Skin of body (tissue), 2 donors: ENCODE data around the gene TCHHL1. TPM values are rescaled to one million over a fixed set of nuclear protein-coding genes. Genes with fewer than 3 reads are reported as not detected.

Source experiments
- DNase-seq: peaks from one replicate; lab custom pipeline; 2025; lab: John Stamatoyannopoulos, UW
- total RNA-seq: library from RNA; depleted of rRNA; stranded (reverse); fragments of >200 nt; gene quantifications from one replicate; pipeline ENCODE4 v1.2.3, GENCODE V29; 2014

The TCHHL1 gene
- 17.4 TPM for total RNA-seq

DNA sequence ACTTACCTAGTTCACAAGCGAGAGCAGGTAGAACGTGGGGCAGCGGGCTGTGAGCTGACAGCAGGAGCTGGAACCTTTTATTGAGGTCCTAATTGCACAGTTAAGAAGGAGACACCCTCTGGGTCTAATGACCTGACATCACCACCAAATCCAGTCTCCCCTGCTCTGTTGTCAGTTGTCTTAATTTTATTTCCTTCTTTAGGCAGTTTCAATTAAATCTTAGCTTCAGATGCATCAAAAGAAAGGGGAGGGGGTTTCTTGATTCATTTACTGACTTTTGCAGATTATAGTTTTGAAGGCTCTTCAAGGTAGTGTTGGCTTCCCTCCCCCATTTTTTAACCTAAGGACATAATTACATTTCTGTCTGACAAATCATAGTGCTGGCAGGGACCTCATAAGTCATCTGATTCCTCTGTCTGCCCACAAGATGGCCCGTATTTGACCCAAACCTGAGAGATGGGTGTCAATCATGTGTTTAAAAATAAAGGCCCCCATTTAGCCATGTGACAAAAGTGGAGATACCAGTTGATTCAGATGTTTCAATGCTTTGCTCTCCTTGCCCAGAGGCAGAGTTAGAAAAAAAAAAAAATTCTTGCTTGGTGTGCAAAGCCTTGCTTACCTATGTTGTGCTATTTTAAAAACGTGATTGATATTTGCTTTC, at the start of gene TCHHL1:
Gene TCHHL1, minus strand, starts transcription at position 51 of the 661 bp plus-strand sequence. CDS start 921 bp downstream, outside the sequence.
- DNase-seq = no peak

DNA sequence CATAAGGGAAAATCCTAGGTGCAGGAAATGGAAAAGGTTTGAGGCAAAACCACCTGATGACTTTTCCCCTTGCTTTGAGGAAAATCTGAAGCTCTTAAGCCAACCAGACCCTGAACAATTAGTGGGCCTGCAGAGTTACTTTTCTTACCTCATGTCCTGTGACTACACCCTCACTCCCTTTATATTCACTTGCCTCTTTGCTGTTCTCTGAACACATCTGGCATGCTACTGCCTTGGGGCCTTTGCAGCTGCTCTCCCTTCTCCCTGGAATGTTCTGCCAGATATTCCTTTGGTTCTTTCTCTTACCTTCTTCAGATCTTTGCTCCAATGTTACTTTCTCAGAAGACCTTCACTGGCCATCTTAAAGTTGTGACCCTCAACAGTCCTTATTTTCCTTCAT, 48.4 kb upstream of the TCHHL1 start:
- no peak for DNase-seq

DNA sequence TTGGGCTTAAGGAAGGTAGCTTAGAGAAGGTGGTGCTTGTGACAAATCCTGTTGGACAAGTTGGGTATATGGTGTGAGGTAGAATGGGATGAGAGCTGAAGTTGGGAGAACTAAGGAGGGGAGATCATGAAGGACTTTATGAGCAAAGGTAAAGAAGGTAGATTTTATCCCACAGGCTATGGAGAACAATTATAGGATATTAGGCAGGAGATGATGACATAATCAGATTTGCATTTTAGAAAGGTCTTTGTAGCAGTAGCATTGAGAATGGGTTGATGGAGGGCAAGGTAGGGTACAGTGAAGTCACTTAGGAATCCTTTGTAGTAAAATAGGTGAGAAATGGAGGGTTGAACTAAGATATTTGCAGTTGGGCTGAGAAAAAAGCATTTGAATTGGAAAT, 41.3 kb upstream of the TCHHL1 start:
- no peak for DNase-seq

DNA sequence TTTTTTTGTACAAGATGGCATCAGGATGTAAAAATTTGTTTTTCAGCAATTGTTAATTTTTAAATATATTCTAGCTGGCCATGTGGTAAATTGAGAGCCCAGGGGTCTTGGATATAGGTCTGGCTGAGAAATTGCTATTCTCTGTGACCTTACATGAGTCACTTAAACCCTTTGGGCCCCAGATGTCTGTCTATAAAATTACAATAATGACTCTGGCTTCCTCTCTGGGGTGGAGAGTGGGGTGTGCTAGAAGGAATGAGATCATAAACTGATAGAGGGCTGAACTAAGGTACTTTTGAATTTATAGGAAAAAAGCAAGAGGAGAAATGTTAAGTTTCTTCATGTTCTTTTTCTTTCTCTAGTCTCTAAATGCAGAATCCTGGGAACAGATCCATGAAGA, 38.8 kb upstream of the TCHHL1 start:
- DNase-seq = no peak

DNA sequence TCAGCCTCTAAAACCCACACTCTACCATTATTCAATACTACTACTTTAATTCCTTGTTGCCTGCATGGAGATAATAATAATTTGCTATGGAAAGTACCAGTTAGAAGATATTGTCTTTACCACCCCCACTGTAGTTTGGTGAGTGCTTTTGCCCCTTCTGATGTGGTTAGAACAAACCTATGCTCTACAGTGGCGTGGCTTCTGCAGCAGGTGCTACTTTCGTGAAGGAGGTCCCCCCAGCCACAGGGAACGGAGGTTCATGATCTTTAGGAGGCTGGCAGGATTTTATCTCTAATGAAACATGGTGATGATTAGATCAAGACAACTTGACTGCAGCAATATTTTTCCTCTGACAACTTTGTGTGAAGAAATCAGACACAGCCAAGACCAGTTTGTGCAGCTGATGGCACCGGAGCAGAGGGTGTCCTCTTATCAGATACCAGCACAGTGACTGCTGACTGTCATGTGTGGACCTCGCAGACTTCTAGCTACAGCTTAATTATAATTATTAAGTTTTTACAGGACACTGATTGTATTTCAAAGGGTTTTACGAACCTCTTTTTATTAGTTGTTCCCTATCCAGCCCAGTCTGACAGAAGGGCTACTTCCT, 37.1 kb upstream of the TCHHL1 start:
- no peak for DNase-seq

DNA sequence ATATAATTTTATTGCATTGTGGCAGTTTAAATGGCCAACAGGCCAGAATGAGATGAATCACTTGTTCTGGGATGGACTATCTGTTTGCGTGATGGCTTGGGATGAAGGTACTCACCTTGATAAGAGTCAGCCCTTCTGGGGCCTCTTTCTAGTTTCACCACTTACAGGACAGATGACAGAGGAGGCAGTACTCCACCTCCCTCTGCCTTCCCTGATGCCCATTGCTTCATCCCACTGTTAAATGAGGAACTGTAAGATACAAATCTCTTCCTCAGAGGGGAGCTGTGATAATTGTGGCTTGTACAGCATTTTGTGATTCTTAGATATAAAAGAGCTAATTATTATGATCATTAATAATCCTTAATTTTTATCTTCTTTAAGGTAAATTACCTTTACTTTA, 30.1 kb upstream of the TCHHL1 start:
- no peak for DNase-seq

DNA sequence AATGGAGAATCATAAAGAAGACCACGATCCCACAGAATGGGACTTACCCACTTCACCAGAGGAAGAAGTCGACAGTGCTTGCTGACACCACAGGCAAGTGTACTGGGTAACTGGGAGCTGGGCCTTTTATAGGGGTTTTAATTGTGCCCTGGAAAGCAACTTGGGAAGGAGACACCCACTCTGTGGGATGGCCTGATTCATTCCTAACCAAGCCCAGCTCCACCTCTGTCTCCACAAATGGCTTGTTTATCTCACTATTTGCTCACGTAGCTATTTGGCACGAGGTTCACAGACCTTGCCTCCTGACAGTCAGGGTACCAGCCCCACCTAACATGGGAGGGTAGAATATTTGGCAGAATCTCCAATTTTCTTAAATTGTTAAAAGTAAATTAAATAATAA, 26.5 kb upstream of the TCHHL1 start, which contains the start of gene TCHH:
Gene TCHH, minus strand, starts transcription at position 101 of the 400 bp plus-strand sequence. CDS start 1,364 bp downstream, outside the sequence.
- no peak for DNase-seq

DNA sequence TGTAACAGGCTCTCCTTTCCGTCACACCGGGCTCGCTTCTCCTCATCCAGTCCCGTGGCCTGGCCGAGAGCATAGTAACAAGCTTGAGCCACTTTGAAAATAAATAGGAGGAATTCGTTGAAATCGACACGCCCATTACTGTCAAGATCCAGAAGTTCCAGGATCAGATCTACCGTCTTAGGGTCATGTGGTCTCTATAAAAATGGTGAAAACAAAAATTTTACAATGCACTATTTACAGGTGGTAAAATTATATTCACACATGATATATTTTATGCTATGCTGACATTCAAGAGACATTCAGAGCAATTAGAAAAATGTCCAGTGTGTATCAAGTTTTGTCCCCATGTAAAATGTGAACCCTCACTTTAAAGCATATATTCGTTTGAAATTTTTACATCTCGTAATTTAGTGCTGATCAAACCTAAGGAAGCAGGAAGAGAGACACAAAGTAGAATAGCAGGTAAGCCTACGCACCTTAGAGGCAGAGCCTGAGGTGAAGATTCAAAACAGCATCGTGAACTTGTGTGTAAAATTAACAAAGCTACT, 24.1 kb upstream of the TCHHL1 start:
- DNase-seq = no peak

DNA sequence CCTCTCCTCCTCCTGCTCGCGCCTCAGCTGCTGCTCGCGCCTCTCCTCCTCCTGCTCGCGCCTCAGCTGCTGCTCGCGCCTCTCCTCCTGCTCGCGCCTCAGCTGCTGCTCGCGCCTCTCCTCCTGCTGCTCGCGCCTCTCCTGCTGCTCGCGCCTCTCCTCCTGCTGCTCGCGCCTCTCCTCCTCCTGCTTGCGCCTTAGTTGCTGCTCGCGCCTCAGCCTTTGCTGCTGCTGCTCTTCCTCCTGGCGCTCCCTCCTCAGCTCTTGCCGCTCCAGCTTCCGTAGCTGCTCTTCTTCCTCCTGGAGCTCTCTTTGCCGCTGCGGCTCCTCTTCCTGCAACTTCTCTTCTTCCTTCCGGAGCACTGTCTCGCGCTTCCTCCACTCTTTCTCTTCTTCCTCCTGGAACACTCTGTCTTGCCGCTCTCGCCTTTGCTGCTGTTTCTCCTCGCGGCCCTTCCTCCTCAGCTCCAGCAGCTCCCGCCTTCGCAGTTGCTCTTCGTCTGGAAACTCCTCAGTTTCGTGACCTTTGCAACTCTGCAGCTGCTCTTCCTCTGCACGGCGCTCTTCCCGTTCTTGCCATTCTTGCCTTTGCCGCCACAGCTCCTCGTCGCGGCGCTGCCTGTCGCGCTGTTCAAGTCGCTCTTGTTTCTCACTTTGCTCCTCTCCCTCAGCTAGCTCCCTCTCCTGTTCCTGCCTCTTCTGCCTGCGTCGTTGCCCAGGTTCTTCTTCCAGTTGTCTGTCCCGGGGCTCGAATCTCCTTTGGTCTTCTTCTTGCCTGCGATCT, 23.4 kb upstream of the TCHHL1 start:
- DNase-seq = no peak

DNA sequence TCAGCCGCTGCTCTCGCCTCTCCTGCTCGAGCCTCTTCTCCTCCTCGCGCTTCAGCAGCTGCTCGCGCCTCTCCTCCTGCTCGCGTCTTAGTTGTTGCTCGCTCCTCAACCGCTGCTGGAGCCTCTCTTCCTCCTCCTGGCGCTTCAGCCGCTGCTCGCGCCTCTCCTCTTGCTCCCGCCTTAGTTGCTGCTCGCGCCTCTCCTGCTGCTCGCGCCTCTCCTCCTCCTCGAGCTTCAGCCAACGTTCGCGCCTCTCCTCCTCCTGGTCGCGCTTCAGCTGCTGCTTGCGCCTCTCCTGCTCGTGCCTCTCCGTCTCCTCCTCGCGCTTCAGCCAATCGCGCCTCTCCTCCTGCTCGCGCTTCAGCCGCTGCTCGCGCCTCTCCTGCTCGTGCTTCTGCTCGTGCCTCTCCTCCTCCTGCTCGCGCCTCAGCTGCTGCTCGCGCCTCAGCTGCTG, 22.7 kb upstream of the TCHHL1 start:
- no peak for DNase-seq

DNA sequence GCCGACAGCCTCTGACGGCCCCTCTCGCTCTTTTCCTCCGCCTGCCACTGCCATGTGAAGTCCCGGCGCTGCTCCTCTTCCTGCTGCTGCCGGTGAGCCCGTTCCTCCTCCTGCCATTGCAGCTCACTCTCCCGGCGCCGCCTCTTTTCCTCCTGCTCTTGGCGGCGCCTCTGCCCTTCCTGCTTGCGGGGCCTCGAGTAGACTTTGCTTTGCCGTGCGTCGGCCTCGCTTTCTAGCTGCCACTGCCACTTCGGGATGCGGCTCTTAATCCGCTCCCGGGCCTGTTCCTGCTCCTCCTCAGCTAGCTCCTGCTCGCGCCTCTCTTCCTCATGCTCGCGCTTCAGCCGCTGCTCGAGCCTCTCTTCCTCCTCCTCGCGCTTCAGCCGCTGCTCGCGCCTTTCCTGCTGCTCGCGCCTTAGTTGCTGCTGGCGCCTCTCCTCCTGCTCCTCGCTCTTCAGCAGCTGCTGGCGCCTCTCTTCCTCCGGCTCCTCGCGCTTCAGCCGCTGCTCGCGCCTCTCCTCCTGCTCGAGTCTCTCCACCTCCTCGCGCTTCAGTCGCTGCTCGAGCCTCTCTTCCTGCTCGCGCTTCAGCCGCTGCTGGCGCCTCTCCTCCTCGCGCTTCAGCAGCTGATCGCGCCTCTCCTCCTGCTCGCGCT, 22.1 kb upstream of the TCHHL1 start:
- no peak for DNase-seq

DNA sequence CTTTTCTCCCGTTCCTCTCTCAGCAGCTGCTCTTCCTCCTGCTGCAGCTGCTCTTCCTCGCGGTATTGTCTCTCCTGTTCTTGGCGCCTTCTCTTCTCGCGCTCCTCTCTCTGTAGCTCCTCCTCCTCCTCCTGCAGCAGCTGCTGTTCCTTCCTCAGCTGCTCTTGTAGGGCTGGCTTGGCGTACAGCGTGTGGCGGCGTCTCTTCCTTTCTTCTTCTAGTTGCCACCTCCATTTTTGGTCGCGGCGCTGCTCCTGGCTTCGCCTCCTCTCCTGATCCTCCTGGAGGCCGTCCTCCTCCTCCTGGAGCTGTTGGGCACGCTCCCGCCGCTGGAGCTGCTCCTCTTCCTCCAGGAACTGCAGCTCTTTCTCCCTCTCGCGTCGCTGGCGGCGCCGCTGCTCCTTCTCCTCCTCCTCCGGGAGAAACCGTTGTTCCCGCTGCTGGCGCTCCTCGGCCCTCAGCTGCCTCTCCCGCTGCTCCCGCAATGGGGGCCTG, 21.5 kb upstream of the TCHHL1 start:
- DNase-seq = no peak

DNA sequence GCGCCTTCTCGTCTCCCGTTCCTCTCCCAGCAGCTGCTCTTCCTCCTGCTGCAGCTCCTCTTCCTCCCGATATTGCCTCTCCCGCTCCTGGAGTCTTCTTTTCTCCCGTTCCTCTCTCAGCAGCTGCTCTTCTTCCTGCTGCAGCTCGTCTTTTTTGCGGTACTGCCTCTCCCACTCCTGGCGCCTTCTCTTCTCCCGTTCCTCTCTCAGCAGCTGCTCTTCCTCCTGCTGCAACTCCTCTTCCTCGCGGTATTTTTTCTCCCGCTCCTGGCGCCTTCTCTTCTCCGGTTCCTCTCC, 21.1 kb upstream of the TCHHL1 start:
- no peak for DNase-seq

DNA sequence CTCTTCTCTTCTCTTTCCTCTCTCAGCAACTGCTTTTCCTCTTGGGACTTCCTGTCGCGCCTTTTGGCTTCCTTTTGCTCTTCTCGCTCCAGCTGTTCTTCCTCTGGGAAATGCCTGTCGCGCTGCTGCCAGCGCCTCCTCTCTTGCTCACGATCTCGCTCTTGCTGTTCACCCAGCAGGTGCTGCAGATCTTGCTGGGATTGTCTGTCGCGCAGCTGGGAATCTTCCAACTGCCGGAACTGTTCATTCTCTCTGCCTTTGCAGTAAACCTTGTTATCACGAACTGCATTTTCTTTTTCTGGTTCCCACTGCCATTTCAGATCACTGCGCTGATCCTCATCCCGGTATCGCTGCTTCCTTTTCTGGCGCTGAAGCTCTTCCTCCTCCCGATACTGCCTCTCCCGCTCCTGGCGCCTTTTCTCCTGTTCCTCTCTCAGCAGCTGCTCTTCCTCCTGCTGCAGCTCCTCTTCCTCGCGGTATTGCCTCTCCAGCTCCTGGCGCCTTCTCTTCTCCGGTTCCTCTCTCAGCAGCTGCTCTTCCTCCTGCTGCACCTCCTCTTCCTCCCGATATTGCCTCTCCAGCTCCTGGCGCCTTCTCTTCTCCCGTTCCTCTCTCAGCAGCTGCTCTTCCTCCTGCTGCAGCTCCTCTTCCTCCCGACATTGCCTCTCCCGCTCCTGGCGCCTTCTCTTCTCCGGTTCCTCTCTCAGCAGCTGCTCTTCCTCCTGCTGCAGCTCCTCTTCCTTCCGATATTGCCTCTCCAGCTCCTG, 20.6 kb upstream of the TCHHL1 start:
- DNase-seq = no peak

DNA sequence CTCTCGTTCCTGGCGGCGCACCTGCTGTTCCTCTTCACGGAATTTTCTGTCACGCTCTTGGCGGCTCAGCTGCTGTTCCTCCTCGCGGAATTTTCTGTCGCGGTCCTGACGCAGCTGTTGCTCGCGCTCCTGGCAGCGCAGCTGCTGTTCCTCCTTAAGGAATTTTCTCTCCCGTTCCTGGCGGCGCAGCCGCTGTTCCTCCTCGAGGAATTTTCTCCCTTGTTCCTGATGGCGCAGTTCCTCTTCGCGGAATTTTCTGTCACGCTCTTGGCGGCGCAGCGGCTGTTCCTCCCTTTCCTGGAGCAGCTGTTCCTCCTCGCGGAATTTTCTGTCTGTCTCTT, 20.0 kb upstream of the TCHHL1 start:
- DNase-seq = no peak

DNA sequence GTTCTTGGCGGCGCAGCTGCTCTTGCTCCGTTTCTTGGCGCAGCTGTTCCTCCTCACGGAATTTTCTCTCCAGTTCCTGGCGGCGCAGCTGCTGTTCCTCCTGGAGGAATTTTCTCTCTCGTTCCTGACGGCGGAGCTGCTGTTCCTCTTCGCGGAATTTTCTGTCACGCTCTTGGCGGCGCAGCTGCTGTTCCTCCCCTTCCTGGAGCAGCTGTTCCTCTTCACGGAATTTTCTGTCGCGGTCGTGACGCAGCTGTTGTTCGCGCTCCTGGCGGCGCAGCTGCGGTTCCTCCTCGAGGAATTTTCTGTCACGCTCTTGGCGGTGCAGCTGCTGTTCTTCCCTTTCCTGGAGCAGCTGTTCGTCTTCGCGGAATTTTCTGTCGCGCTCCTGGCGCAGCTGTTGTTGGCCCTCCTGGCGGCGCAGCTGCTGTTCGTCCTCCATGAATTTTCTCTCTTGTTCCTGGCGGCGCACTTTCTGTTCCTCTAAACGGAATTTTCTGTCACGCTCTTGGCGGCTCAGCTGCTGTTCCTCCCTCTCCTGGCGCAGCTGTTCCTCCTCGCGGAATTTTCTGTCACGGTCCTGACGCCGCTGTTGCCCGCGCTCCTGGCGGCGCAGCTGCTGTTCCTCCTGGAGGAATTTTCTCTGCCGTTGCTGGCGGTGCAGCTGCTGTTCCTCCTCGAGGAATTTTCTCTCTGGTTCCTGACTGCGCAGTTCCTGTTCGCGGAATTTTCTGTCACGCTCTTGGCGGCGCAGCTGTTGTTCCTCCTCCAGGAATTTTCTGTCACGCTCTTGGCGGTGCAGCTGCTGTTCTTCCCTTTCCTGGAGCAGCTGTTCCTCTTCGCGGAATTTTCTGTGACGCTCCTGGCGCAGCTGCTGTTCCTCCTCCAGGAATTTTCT, 19.4 kb upstream of the TCHHL1 start:
- no peak for DNase-seq

DNA sequence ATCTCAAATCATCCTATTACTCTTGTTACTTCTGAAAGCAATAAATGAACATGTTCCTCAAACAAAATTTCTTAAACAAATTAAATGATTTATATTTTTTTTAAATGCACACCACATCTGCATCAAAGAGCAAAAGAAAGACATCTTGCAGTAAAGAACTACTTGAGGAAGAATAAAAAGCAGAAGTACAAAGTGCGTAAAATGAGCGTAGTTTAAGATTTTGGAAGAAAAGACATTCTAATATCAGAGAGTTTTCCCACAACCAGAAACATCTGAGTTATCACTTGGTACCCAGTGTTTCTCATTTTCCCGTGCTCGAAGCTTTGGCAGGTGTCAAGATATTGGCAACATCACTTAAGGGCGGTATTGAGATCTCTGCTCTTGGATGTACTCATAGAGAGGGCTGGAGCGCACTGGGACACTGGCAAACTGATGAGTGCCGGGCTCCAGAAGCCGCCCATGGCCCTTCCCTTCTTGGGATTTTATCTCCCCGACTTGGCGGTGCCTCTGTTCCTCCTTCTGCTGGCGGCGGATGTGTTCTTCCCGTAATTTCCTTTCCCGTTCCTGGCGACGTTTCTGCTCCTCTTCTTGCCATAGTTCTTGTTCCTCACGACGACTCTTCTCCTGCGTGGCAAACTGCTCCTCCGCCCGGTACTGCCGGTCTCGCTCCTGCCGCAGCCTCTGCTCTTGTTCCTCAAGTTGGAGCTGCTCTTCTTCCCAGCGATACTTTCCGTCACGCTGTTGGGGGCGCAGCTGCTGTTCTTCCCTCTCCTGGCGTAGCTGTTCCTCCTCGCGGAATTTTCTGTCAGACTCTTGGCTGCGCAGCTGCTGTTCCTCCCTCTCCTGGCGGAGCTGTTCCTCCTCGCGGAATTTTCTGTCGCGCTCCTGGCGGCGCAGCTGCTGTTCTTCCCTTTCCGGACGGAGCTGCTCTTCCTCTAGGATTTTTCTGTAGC, 18.4 kb upstream of the TCHHL1 start:
- DNase-seq = no peak

DNA sequence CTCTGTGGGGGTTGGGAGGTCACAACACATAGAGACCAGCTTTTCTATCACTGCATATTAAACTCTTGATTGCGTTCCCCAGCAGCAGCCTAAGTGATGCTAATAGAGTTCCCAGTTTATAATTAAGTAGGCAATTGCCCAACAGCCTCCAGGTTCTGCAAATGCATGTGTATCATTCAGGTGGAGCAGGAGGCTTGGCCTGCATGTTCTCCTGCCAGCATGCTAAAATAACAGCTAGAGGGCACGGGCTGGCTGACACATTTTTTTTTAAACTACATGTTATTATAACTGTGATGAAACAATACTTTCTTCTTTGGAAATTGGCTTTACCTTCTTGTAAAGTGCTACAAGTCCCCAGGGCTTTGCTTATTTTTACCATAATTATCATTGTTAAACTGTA, 16.0 kb upstream of the TCHHL1 start:
- DNase-seq = no peak

DNA sequence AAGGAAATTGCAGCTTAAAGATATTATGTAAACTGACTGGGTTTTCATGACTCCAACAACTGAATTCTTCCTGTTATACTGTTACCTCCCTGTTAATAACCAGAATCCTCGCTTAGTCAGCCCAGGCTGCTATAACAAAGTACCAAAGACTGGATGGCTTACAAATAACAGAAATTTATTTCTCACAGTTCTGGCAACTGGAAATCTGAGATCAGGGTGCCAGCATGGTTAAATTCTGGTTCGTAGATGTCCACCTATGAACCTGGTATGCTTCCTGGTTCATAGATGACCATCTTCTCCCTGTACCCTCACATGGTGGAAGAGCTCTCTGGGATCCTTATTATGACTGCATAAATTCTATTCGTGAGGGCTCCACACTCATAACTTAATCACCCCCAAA, 8.1 kb upstream of the TCHHL1 start:
- DNase-seq = no peak
